Measurements from ENCODE around the gene TMEM135.
A peak's percentile ranks its signal among the peaks of the same experiment; 100 is the strongest.
"Not testable (repeated sequence)": the region's sequence is repeated elsewhere in the genome, so short reads cannot be mapped to it uniquely, and the experiment has no call there.

The TMEM135 gene

GRCh38 chr11:87258171-87258833, 220.6 kb downstream of the TMEM135 start:
- no peak for DNase-seq (ENCODE audit: low spot score)

GRCh38 chr11:87259736-87260135, 222.0 kb downstream of the TMEM135 start:
- peak; percentile 56 for DNase-seq (ENCODE audit: low spot score)

DNA sequence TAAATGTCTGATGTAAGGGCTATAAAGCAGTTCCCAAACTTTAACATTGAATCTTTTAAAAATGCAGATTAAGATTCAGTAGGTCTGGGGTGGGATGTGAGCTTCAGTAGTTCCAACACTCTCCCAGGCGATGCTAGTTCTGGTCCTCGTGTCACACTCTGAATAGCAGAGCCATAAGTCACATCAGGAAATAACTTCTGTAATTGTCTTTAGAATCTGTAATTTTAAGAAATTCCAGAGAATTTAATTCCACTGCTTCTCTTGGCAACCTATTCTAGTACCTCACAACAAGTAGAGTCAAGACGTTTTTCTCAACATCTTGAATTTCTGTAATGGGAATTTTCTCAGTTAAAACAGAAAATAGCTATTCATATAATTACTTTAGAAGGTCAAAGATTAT, 223.1 kb downstream of the TMEM135 start:
- no peak for DNase-seq (ENCODE audit: low spot score)

DNA sequence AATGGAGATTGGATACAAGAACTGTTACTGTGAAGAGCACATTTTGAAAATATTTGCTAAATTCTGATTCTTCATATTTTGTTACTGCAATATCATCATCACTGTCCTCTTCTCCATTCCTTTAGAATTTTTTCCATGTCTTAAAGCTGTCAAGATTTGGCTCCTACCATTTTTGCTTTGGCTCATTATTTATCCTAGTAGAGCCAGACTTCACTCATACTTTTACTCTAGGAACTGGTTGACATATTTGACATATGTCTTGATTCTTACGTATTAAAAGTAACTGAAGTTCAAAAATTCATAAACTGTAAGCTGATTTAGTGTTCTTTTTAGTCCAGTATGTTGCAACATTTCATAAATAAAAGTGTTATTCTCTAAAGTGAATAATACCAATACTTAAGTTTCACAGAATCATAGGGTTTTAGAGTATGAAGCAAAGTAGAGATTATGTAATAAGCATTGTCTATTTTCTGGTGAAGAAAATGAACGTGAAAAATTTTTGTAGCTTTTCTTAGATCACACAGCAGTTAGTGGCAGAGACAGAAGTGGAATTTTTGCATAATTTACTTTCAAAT, 225.6 kb downstream of the TMEM135 start:
- no peak for DNase-seq (ENCODE audit: low spot score)

- DNase-seq (ENCODE audit: low spot score) = peak; percentile 12
Observed at GRCh38 chr11:87263979-87264378, 226.2 kb downstream of the TMEM135 start.

- DNase-seq (ENCODE audit: low spot score) = peak; percentile 66
Observed at GRCh38 chr11:87265132-87265531, 227.4 kb downstream of the TMEM135 start.

DNA sequence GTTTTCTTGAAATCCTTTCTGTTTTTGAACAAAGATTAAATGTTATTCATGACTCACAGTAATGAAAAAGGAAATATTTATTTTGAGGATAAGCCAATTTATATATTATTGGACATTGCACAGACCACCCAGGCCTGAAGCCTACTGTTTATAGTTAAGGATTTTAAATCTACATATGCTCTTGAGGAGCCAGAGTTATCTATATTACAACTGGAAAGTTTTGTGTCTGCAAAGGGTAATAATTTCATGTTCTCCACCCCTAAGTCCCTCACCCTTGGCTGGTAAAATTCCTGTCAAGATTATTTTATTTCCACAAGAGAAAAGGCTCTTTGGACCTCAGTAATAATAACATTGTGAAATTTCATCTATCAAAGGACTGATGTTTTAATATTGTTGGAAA, 228.2 kb downstream of the TMEM135 start:
- DNase-seq (ENCODE audit: low spot score) = no peak

DNA sequence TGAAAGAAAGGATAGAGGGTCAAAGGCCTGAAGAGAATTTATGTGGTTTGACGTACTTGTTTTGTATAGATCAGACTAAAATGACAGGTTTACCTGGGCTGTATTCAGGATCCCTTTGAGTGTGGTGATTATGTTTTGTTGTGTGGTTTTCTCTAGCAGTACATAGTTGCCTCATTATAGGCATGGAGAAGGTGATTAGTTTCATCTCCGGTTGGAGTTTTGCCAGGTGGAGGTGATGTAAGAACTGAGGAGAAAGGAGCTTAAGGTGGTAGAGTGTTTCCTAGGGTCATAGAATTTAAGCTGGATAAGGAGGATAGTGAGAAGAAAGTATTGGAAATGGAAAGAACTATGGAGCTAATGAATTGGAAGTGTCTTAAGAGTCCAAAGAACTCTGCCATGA, 229.0 kb downstream of the TMEM135 start:
- DNase-seq (ENCODE audit: low spot score) = no peak

GRCh38 chr11:87271951-87272350, 234.2 kb downstream of the TMEM135 start:
- DNase-seq (ENCODE audit: low spot score) = not testable (repeated sequence)

- DNase-seq (ENCODE audit: low spot score) = no peak
Observed at GRCh38 chr11:87275176-87275575, 237.4 kb downstream of the TMEM135 start.

- no peak for DNase-seq (ENCODE audit: low spot score)
Observed at GRCh38 chr11:87280143-87280542, 242.4 kb downstream of the TMEM135 start.

DNA sequence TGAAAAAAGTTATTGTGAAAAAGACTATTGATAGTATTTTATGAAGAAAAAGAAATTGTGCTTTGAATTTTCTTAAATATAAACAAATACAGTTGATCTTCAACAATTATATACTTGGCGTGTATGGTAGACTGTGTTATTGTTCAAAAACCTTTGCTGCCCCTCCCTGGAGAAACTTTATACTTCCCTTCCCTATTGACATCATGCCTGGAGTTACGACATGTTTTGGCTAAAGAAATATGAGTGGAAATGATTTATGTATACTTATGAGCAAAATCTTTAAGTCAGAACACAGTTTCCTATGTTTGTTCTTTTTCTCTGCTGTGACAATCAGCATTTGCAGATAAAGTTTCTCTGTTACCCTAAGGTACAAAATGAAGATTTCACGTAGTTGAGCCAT, 243.8 kb downstream of the TMEM135 start:
- DNase-seq (ENCODE audit: low spot score) = peak; percentile 34

GRCh38 chr11:87284306-87284705, 246.6 kb downstream of the TMEM135 start:
- DNase-seq (ENCODE audit: low spot score) = no peak

- DNase-seq (ENCODE audit: low spot score) = not testable (repeated sequence)
Observed at GRCh38 chr11:87285674-87286073, 247.9 kb downstream of the TMEM135 start.

GRCh38 chr11:87286338-87286737, 248.6 kb downstream of the TMEM135 start:
- no peak for DNase-seq (ENCODE audit: low spot score)

DNA sequence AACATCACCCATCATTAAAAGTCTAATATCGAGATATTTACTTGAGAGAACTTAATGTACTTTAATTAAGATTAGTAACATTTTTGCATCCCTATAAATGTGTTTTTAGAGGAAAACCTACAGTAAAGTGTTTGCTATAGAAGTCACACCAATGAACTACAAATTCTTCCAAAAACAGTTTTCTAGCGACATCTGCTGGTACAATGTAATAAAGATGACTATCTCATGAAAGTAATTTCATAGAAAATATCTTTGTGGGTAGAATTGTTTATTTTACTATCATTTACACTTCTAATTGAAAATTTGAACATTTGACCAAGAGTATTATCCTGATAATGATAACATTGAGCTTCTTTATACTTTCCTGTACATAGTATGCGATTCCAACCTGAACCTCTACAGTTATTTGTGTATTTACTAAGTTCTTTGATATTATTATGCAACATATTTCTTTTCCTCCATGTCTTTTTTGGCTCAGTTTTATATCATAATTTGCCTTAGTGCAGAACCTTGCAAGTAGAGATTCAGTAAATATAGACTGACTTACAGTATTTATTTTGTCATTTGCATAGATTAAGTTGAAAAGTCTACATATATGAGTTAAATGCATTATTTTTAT, 252.7 kb downstream of the TMEM135 start:
- peak; percentile 28 for DNase-seq (ENCODE audit: low spot score)

- DNase-seq (ENCODE audit: low spot score) = peak; percentile 22
Observed at GRCh38 chr11:87292598-87292997, 254.9 kb downstream of the TMEM135 start.

DNA sequence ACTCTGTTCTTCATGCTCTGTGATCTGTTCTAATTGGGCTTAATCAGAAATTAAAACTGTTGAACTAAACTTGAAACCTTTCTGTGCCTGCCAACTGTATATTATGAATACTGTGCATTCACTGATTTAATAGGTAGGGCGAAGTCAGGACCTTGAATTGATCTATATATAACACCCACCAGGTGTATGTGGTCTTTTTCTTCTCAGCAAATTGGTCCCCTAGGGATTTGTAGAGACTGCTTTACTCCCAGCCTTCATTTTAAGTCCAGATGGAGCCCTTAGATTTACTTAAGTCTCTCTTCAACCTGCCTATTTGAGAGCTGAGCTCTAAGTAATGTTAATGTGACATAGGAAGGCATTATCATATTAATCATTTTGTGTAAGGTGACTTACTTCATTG, 257.5 kb downstream of the TMEM135 start:
- no peak for DNase-seq (ENCODE audit: low spot score)

GRCh38 chr11:87296627-87297026, 258.9 kb downstream of the TMEM135 start:
- no peak for DNase-seq (ENCODE audit: low spot score)

DNA sequence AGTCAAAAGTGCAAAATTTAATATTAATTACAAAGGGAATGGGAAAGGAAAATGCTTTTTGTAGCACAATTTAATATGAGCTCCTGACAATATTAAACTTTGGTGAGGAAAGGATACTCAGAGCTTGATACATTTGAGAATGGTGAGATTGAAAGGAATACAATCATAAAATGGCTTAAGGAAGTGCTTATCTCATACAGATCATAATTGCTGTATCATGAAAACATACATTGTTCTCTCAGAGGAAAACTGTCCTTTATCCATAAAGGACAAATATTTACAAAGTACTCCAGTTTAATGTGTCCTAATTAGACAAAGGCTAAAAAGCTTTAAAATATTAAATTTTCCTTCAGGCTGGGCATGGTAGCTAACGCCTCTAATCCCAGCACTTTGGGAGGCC, 260.4 kb downstream of the TMEM135 start:
- DNase-seq (ENCODE audit: low spot score) = no peak

DNA sequence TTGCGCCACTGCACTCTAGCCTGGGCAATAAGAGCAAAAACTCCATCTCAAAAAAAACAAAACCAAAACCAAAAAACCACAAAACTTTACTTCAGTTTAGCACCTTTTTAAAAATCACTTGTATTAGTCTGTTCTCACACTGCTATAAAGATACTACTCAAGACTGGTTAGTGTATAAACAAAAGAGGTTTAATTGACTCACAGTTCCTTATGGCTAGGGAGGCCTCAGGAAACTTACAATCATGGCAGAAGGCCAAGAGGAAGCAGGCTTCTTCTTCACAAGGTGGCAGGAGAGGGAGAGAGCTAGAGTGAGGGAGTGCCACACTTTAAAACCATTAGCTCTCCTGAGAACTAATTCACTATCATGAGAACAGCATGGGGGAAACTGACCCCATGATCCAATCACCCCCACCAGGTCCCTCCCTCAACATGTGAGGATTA, 261.3 kb downstream of the TMEM135 start:
- no peak for DNase-seq (ENCODE audit: low spot score)

DNA sequence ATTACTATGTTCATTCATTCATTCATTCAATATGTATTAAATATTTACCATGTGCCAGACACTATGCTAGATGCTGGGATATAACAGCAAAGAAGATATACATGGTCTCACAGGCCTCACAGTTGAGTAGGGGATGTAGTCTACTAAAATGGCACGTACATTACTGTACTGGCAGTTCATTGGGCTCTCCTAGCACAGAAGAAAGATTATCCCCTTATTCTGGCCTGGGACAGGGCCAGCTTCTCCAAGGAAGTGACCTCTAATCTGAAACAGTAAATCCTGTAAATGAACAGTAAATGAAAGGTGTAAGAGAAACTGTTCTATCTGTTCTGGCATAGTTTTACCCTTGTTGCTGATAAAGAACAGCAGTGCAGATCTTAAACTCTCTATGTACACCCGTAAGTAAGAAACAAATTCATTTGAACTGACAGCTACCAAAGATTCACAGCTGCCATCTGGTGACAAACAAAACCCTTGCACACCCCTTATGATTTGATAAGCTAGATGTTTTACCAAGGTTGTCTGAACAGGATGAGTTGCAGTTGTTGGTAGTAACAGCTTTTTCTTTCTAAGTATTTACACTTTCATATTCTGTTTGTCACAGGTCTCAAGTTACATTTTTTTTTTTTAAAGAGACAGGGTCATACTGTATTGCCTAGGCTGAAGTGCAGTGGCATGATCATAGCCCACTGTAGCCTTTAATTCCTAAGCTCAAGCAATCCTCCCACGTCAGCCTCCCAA, 263.1 kb downstream of the TMEM135 start:
- DNase-seq (ENCODE audit: low spot score) = no peak

All from COLO829 (cell line).